Measurements from ENCODE around the gene STEAP2. TPM values are rescaled to one million over a fixed set of nuclear protein-coding genes. Genes with fewer than 3 reads are reported as not detected.
"Not testable (repeated sequence)": the region's sequence is repeated elsewhere in the genome, so short reads cannot be mapped to it uniquely, and the experiment has no call there.

STEAP2 gene
- total RNA-seq, 1 experiment from 2014 or later = 0.68 TPM

DNA sequence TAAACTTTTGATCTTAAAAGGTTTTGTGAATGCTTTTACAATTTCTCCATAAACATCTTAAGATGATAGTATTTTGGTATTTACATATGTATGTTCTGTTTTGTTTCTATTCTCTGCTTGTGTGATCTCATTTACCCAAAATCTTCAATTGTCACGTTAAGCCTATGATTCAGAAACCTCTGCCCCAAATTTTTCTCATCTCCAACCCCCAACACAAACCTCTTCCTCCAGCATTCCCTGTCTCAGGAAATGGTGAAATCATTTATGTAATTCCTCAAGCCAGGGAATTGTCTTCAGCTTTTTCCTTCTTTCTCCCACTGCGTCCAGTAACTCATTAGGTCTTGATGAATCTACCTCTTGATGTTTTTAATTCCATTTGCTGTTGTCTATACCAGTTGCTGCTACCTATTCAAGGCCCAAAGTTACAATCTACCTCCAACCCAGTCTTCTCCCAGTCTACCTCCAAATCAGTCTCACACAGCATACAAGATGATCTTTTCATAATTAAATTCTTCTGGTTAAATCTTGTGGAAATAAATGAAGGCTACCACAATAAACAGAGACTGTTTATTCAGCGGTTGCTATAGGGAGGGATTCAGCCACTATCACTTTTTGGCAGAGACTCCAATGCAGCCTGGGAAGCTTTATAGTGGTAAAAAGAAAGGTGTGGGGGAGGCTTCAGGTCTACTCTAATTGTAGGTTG, 39.2 kb downstream of the STEAP2 start:
- intact Hi-C loops (cut with micrococcal nuclease) = no loop called here
- TF ChIP-seq CTCF (IDR thresholded peaks at IDR 0.05; ENCODE audit: unreplicated experiment) = no peak
- Mint-ChIP-seq H3K9me3 (ENCODE audit: unreplicated experiment) (no peaks in the 10 kb centered on the region), H3K4me3 (ENCODE audit: unreplicated experiment) (no peak overlapping the region), H3K27me3 (ENCODE audit: insufficient read depth, unreplicated experiment) (no peaks in the 10 kb centered on the region), H3K4me1 (ENCODE audit: insufficient read depth, unreplicated experiment) (peaks cover 12% of the 10 kb centered on the region), H3K36me3 (ENCODE audit: insufficient read depth, unreplicated experiment) (no peaks in the 10 kb centered on the region), H3K27ac (ENCODE audit: low read depth, unreplicated experiment) (no peak overlapping the region)
- ChIA-PET CTCF (interaction anchor here (1.2 kb wide), 1 partner anchor 97 kb away, joined by 3 read pairs; no protein-coding TSS in a partner anchor), POLR2A (no interaction called here)
- DNase-seq (ENCODE audit: unreplicated experiment) = peak; percentile 43
- no TSS peak for BruUV-seq (replicated peaks)

GRCh38 chr7:90251304-90251635, 39.7 kb downstream of the STEAP2 start:
- BruUV-seq (replicated peaks) = no TSS peak
- no peak for TF ChIP-seq CTCF (IDR thresholded peaks at IDR 0.05; ENCODE audit: unreplicated experiment)
- H3K9me3 Mint-ChIP-seq (ENCODE audit: unreplicated experiment) = no peaks in the 10 kb centered on the region
- no peak overlapping the region for H3K4me3 Mint-ChIP-seq (ENCODE audit: unreplicated experiment)
- no peaks in the 10 kb centered on the region for H3K36me3 Mint-ChIP-seq (ENCODE audit: insufficient read depth, unreplicated experiment)
- no peak for DNase-seq (ENCODE audit: unreplicated experiment)
- ChIA-PET CTCF (interaction anchor here (1.2 to 1.9 kb wide), 2 partner anchors 97 to 98 kb away, joined by 3 to 13 read pairs; partner anchors contain the start of gene STEAP1), POLR2A (no interaction called here)
- H3K4me1 Mint-ChIP-seq (ENCODE audit: insufficient read depth, unreplicated experiment) = peaks cover 7% of the 10 kb centered on the region
- H3K27me3 Mint-ChIP-seq (ENCODE audit: insufficient read depth, unreplicated experiment) = no peaks in the 10 kb centered on the region
- no peak overlapping the region for H3K27ac Mint-ChIP-seq (ENCODE audit: low read depth, unreplicated experiment)
- intact Hi-C loops (cut with micrococcal nuclease) = no loop called here

GRCh38 chr7:90256011-90256410, 44.5 kb downstream of the STEAP2 start:
- H3K27ac Mint-ChIP-seq (ENCODE audit: low read depth, unreplicated experiment); H3K4me3 Mint-ChIP-seq (ENCODE audit: unreplicated experiment); H3K4me1 Mint-ChIP-seq (ENCODE audit: insufficient read depth, unreplicated experiment); BruUV-seq (replicated peaks); POLR2A ChIA-PET; DNase-seq (ENCODE audit: unreplicated experiment); H3K9me3 Mint-ChIP-seq (ENCODE audit: unreplicated experiment); intact Hi-C loops (cut with micrococcal nuclease); H3K27me3 Mint-ChIP-seq (ENCODE audit: insufficient read depth, unreplicated experiment); H3K36me3 Mint-ChIP-seq (ENCODE audit: insufficient read depth, unreplicated experiment): not testable (repeated sequence)
- CTCF ChIA-PET = interaction anchor here (1.2 kb wide), 1 partner anchor 45 kb away, joined by 5 read pairs; the partner anchor contains the start of gene STEAP2

DNA sequence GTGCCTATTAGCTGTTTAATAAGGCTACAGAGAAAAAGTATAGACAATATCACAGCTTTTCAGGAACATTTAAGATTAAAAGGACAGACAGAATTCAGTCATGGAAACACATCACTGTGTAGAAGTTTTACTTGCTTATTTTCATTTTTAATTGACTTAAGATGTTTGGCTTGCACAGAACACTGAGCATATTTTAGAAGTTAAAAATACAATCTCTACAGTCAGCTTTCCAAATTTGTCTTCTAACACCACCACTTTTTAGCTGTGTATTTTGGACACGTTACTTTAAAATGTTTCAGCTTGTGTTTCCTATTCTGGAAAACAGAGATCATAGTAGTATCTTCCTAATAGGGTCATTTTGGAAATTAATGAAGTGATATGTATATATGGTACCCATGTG, 45.2 kb downstream of the STEAP2 start:
- H3K9me3 Mint-ChIP-seq (ENCODE audit: unreplicated experiment) = no peaks in the 10 kb centered on the region
- DNase-seq (ENCODE audit: unreplicated experiment) = no peak
- ChIA-PET POLR2A (no interaction called here), CTCF (interaction anchor here (0.6 to 1.3 kb wide), 5 partner anchors 11 to 1025 kb away, joined by 3 to 5 read pairs (median 3); partner anchors contain the start of gene STEAP2)
- no peak for TF ChIP-seq CTCF (IDR thresholded peaks at IDR 0.05; ENCODE audit: unreplicated experiment)
- H3K36me3 Mint-ChIP-seq (ENCODE audit: insufficient read depth, unreplicated experiment) = no peaks in the 10 kb centered on the region
- H3K27me3 Mint-ChIP-seq (ENCODE audit: insufficient read depth, unreplicated experiment) = no peaks in the 10 kb centered on the region
- no peaks in the 10 kb centered on the region for H3K4me1 Mint-ChIP-seq (ENCODE audit: insufficient read depth, unreplicated experiment)
- BruUV-seq (replicated peaks) = no TSS peak
- no peak overlapping the region for H3K27ac Mint-ChIP-seq (ENCODE audit: low read depth, unreplicated experiment)
- intact Hi-C loops (cut with micrococcal nuclease) = no loop called here
- no peak overlapping the region for H3K4me3 Mint-ChIP-seq (ENCODE audit: unreplicated experiment)

All from MCF 10A (cell line).